Measurements from ENCODE around the gene NPPA.

The NPPA gene

DNA sequence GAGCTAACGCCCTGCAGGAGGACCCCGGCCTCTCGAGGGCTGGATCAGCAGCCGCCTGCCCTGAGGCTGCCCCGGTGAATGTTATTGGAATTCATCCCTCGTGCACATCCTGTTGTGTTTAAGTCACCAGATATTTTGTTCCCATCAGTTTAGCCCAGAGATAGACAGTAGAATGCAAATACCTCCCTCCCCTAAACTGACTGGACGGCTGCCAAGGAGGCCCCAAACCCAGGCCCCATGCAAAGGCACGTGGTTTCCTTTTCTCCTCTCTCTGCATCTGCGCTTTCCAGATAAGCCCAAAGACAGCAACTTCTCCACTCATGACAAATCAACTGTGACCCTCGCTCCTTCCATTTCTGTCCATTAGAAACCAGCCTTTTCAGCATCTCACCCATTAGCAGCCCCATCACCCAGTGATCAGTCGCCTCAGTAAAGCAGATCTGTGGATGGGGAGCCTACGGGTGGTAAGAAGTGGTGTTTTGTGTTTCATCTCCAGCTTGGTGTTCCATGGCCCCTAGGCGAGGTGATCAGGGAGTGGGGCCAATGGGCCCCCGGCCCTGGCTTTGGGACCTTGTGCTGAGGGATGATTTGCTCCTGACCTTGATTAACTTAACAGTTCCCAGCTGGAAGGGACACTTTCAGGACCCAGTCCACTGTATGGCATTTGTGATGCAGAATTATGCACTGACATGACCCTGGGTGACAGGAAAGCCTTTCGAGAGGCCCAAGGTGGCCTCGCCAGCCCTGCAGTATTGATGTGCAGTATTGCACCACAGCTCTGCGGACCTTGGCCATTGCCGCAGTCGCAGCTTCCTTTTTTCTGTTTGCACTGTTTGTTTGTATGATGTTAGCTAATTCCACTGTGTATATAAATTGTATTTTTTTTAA lies 5.2 kb downstream of the NPPA start:
- DNase-seq (ENCODE audit: low read depth in 3 of 3) = no peak

DNA sequence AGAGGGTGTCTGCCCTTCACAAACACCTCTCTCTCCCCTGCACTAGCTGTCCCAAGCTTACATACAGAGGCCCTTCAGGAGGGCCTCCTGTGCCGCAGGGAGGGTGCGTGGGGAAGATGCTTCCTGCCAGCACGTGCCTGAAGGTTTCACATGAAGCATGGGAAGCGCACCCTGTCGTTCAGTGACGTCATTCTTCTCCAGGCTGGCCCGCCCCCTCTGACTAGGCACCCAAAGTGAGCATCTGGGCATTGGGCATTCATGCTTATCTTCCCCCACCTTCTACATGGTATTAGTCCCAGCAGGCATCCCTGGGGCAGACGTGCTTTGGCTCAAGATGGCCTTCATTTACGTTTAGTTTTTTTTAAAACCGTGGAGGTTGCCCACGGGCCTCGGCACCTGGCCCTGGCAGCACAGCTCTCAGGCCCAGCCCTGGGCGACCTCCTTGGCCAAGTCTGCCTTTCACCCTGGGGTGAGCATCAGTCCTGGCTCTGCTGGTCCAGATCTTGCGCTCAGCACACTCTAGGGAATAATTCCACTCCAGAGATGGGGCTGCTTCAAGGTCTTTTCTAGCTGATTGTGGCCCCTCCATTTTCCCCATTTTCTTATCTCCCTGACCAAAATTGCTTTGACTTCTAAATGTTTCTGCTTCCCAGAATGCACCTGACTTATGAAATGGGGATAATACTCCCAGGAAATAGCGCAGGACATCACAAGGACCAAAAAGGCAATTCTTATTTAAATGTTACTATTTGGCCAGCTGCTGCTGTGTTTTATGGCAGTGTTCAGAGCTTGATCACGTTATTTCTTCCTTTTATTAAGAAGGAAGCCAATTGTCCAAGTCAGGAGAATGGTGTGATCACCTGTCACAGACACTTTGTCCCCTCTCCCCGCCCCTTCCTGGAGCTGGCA lies 6.1 kb downstream of the NPPA start:
- no peak for DNase-seq (ENCODE audit: low read depth in 3 of 3)

DNA sequence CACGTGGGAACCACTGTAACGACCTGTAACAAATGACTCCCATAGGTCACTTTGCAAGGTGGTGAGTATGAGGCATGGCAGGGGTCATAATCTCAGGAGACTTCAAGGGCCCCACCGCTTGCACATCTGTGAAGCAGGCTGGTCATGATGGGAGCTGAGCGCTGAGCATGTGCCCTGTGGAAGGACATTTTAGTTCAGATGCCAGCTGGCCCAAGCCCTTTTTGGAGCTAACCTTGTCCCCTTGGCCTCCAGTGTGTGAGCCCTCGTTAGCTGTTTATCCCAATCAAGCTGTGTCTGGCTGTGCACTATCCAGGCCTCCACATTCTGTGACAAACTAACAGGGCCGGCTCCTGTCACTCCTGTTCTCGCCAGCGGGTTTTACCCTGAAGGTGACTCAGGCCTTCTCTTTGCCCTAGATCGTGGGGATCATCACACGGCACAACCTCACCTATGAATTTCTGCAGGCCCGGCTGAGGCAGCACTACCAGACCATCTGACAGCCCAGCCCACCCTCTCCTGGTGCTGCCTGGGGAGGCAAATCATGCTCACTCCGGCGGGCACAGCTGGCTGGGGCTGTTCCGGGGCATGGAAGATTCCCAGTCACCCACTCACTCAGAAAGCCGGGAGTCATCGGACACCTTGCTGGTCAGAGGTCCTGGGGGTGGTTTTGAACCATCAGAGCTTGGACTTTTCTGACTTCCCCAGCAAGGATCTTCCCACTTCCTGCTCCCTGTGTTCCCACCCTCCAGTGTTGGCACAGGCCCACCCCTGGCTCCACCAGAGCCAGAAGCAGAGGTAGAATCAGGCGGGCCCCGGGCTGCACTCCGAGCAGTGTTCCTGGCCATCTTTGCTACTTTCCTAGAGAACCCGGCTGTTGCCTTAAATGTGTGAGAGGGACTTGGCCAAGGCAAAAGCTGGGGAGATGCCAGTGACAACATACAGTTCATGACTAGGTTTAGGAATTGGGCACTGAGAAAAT lies 7.6 kb downstream of the NPPA start:
- DNase-seq (ENCODE audit: low read depth in 3 of 3) = no peak

DNA sequence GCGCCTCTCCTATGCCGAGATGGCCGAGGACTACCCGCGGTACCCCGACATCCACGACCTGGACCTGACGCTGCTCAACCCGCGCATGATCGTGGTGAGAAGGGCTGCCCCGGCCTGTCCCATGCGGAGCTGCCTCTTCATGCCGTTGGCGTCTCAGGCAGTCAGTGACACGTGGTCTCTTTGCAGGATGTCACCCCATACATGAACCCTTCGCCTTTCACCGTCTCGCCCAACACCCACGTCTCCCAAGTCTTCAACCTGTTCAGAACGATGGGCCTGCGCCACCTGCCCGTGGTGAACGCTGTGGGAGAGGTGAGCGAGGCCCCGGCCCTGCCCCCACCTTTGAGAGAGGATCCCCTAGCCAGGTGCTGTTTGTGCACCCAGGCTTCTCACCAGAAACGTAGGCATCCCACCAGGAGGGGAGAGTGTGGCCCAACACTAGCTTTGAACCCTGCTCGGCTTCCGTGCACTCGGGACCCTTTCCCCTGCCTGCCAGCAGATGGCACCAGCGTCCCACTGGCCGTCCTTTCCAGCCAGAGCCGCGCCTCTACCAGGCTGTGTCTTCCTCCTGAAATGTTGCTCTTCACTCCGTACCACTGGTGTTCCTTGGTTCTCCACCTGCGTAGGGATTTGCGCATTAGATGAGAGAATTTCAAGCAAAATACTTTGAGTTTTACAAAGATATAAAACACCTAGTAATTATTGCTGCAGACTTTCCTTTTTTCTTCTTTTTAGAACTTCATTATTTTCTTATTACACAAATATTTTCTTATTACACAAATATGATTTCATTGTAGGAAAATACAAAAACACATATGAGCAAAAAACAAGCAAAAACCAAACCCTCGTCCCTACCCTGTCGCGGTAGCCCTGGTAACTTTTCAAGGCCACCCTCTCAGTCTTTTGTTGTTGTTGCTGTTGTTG lies 9.0 kb downstream of the NPPA start:
- DNase-seq (ENCODE audit: low read depth in 3 of 3) = peak; percentile 56 to 61 (median 57)

DNA sequence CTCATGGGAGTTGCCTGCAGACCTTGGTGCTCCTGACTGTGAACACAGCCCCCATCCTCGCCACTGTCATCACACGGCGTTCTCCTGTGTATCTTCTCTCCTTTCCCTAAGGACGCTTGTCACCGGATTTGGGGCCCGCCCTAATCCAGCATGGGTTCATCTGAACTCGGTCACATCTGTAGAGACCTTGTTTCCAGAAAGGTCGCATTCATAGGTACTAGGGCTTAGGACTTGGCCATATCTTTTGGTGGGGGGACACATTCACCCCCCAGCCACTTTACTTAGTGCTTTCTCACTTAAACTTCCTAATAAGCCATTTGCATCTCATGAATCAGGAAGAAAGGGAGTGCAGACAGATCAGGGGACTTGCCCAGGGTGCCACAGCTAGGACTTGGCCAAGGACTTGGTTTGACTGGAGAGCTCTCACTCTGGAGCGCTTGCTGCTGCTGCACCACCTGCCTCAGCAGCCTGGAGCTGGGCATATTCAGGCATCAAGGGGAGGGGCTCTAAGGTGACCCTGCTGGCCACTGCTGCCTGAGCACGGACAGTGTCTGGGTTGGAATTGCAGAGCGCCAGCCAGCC lies 9.7 kb downstream of the NPPA start:
- no peak for DNase-seq (ENCODE audit: low read depth in 3 of 3)

DNA sequence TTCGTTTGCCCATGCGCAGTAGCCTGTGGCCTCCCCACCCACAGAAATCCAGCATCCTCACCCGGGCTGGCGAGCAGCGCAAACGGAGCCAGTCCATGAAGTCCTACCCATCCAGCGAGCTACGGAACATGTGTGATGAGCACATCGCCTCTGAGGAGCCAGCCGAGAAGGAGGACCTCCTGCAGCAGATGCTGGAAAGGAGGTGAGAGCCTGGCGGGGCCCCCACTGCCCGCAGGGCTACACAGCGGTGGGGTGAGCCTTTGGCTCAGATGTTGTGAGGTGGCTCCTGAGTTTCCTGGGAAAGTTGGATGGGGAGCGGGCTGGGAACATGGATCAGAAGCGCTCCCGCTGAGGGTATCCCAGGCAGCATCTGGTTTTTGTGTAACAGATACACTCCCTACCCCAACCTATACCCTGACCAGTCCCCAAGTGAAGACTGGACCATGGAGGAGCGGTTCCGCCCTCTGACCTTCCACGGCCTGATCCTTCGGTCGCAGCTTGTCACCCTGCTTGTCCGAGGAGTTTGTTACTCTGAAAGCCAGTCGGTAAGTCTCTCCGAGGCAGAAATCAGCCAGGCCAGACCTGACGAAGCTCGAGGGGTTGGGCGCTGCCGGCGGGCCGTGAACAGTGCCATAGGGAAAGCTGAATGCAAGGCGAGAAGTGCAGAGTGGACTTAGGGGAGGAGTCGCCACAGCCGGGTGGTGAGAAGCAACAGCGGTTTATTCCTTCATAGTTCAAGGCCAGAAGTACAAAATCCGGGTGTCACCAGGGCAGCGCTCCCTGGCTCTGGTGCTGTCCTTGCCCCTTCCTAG lies 10.4 kb downstream of the NPPA start:
- DNase-seq (ENCODE audit: low read depth in 3 of 3) = no peak

DNA sequence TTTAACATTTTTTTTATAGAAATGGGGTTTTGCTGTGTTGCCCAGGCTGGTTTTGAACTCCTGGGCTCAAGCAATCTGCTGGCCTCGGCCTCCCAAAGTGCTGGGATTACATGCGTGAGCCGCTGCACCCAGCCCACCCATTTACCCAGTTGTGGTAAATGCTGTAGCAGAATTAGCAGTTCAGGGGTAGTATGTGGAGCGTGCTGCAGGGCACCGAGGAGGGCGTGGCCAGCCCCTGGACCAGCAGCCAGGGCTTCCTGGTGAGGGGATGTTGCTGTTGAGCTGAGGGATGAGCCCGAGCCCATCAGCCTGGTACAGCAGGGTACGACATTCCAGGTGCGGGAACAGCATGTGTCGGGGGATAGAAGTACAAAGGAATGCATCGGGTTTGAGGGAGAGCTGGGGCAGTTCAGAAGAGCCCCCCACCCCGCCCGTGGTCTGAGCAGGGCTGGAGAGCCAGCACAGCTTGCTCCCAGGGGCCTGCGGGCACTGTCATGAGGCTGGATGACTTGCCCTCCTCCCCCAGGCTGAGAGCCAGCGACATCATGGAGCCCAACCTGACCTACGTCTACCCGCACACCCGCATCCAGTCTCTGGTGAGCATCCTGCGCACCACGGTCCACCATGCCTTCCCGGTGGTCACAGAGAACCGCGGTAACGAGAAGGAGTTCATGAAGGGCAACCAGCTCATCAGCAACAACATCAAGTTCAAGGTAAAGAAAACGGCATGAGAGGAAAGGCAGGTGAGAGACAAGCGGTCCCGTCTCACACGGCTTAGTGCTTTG lies 11.9 kb downstream of the NPPA start:
- DNase-seq (ENCODE audit: low read depth in 3 of 3) = no peak

DNA sequence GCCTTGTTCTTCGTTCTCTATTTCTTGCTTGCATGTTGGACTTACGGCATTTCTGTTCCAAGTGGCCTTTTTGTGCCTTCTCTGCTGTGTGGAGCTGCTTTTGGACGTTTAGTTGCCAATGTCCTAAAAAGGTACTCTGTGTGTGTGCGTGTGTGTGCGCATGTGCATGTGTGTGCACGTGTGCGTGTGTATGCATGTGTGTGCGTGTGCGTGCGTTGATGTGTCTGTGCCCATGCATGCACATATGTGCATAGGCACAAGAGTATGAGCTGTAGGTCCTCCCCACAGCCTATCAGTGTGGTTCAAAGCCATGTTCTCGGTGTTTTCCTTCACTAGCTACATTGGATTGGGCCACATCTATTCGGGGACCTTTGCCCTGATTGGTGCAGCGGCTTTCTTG lies 13.7 kb downstream of the NPPA start:
- no peak for DNase-seq (ENCODE audit: low read depth in 3 of 3)

DNA sequence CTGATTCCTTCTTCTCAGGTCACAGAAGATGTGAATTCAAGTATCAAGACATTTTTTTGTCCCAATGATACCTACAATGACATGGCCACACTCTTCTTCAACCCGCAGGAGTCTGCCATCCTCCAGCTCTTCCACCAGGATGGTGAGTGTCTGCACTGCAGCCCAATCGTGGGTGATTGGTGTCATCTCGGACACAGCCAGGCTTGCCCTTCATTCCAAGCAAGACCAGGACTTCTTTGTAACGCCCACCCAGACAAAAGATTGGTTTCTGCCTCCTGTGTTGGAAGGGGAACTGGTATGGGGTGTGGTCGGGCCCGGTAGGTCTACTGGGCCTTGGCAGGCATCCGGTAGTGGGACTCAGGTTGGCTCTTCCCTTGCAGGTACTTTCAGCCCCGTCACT lies 14.1 kb downstream of the NPPA start:
- no peak for DNase-seq (ENCODE audit: low read depth in 3 of 3)

DNA sequence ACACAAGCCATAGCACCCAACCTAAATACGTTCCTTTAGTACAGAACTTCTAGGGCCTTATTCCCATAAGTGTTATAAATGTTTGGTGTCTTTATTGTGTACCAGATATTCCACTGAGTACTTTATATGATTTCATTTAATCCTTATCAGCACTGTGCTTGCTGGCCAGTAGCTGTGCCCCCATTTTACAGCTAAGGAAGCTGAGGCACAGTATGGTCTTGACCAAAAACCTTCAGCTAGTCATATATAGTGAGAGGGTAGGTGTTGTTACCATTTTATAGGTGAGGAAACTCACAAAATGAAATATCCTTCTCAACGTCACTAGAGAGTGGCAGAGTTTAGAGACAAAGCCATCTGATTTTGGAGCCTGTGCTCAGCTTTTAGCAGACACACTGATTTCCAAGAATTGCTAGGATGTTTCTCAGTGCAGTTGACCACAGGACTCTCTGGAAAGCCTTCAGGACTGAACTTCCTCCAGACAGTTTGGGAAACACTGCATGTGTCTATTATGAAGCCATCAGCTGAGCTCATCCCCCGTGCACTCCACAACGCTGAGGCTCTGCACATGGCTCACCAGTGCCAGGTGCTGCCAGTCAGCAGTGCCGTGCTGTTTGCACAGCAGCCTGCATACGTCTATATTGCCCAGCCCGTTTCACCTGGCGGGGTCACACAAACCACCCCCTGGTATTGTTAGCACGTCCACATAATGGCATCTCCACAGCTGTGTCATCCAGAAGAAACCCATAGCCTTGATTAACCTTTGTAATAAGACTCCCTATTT lies 15.4 kb downstream of the NPPA start:
- DNase-seq (ENCODE audit: low read depth in 3 of 3) = no peak

DNA sequence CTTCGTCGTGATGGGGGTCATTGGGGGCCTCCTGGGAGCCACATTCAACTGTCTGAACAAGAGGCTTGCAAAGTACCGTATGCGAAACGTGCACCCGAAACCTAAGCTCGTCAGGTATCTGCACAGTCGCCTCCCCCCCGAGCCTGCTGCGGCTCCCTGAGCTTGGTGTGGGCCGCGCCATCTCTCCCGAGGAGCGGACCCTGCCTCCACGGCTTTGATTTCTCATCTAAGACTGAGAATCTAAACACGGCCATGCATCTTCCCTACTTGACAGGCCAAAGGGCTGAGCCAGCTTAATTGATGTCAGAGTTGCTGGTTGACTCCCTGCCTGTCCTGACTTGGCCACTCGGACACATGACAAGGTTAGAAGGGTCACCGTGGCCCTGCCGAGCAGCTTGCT lies 19.1 kb downstream of the NPPA start:
- DNase-seq (ENCODE audit: low read depth in 3 of 3) = no peak

DNA sequence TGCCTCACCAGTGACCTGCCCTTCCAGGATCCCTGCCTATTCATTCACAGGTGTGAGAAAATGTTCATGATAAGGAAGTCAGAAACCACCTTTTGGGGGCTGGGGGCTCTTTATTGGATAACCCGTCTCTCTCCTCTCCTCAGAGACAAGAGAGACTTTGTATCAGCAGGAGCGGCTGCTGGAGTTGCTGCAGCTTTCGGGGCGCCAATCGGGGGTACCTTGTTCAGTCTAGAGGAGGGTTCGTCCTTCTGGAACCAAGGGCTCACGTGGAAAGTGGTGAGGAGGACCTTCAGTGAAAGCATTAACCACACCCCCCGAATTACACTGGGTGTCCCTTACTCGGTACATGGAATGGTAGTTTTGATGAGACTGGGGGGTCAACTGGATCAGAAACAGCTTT lies 20.6 kb downstream of the NPPA start:
- no peak for DNase-seq (ENCODE audit: low read depth in 3 of 3)

DNA sequence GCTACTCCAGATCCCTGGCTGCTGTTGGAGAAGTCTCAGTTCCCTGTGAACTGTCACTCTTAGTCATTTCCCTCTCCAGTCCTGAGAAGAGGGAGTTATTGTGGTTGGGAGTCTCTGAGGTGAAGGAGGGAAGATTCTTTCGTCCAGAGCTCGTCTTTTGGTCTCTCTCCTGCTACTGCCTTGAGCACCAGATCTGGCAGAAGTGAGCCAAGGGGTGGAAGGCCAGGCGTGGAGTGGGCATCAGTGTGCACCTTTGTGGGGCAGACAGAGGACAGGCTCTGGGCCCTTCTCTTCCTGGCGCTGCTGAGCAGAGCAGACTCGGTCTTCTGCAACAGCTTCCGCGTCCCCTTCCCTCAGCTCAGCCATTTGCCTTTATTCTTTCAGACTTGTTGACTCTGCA lies 22.5 kb downstream of the NPPA start:
- DNase-seq (ENCODE audit: low read depth in 3 of 3) = no peak

DNA sequence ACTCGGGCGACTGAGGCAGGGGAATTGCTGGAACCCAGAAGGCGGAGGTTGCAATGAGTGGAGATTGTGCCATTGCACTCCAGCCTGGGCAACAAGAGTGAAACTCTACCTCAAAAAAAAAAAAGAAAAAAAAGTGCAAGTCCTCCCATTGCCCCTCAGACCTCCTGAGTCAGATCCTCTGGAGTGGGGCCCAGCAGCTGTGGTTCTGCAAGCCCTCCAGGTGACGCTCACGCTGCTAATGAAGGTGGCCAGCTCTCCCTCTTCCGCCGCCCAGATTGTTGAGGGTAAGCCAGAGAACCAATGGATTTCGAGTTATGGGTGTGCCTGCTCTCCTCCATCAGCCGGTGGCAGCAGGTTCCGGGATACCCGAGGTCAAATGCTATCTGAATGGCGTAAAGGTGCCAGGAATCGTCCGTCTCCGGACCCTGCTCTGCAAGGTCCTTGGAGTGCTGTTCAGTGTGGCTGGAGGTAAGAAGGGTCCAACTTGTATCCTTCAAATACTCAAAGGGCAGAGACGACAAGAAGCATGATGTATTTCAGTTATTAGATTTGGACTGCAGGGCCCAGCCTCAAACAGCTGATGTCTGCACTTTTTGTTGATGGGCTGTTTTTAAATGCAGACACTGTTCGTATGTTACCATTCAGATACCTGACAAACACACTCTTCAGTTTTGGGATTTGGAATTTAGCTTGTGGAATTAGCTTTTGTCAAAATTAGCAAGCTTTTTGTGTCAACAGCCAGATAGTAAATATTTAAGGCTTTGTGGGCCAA lies 24.0 kb downstream of the NPPA start:
- no peak for DNase-seq (ENCODE audit: low read depth in 3 of 3)

DNA sequence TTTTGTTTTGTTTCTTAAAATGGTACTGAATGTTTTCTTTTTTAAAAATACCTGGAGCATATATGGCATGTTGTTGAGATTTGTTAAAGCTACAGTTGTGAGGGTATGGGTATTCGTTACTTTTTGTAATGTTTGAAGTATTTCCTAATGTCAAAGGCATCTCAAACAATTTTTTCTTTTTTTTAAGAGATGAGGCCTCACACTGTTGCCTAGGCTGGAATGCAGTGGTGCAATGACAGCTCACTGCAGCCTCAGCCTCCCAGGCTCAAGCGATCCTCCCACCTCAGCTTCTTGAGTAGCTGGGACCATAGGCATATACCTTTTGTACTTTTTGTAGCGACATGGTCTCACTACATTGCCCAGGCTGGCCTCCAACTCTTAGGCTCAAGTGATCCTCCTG lies 25.5 kb downstream of the NPPA start:
- no peak for DNase-seq (ENCODE audit: low read depth in 3 of 3)

DNA sequence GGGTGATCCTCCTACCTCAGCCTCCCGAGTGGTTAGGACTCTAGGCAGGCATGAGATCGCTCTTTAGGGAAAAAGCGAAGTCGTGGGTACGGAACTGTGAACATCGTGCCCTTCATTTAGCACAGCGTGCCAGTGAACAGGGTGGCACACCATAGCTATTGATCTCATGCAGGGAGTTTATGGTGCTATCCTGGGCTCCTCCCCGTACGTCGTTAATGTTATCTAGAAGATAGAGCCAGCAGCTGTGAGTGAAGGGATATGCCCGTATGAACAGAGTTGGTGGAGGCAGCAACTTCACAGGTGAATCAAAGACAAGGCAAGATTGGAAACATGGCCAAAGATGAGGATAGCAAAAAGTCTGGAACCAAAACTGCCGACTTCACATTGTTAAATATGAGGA lies 30.4 kb downstream of the NPPA start:
- DNase-seq (ENCODE audit: low read depth in 3 of 3) = no peak

DNA sequence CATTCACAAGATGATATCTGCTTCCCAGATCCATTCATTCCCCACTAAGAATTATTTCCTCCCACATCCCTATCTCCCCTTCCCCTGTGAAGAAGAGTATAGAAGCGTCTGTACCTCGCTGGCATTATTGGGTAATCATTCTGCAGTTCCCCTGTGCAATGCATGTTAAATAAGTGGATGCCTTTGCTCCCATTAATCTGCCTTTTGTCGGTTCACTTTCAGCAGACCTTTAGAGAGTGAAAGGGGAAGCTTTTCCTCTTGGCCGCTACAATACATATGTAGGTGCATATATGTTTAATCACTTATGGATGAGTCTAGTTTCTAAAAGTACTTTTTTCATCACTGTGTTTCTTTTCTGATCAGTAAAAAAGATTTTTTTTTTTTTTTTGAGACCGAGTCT lies 34.6 kb downstream of the NPPA start:
- DNase-seq (ENCODE audit: low read depth in 3 of 3) = no peak
